ENCODE results near the gene SLBP. TPM values are rescaled to one million over a fixed set of nuclear protein-coding genes. Genes with fewer than 3 reads are reported as not detected.
A peak's percentile ranks its signal among the peaks of the same experiment; 100 is the strongest.

The SLBP gene
- total RNA-seq, 1 donor from 2014 or later = 40.2 TPM

DNA sequence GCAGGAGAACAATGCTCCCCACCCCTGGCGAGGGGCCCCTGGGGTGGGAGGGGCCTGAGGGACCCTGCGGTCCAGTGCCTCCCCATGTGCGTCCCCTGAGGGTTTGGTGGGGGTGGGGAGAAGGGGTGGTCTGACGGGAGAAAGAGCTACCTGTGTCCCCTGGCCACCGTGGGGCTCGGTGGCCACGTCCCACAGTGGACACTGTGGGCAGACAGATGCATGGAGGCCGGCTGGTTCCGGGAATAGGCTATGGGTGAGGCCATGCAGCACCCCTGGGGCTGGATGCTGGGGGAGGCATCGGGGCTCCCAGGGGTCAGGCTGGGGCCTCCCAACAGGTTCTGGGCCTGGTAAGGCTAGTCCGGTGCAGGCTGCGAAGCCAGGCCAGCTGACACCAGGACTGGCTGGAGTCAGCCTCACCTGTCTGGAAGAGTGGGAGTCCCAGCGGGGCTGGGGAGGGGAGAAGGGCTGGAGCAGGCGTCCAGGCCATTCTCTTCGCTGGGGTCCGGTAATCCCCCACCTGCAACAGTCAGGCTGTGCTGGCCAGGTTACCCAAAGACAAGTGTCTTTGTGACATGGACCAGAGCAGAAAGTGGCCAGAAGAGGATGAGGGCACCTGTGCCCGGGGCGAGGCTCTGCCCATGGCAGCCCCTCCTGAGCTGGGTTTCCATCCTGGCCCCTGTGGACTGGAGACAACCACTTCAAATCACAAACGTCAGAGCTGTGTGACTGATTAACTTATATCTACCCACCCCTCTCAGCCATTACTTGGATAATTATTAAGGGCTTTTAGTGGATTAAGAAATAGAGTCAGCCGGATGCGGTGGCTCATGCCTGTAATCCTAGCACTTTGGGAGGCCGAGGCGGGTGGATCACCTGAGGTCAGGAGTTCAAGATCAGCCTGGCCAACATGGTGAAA, 26.6 kb downstream of the SLBP start:
- peaks cover 2% of the 10 kb centered on the region for H3K36me3 Mint-ChIP-seq
- H3K27me3 Mint-ChIP-seq = peaks cover 13% of the 10 kb centered on the region
- TF ChIP-seq, protein P1, sequence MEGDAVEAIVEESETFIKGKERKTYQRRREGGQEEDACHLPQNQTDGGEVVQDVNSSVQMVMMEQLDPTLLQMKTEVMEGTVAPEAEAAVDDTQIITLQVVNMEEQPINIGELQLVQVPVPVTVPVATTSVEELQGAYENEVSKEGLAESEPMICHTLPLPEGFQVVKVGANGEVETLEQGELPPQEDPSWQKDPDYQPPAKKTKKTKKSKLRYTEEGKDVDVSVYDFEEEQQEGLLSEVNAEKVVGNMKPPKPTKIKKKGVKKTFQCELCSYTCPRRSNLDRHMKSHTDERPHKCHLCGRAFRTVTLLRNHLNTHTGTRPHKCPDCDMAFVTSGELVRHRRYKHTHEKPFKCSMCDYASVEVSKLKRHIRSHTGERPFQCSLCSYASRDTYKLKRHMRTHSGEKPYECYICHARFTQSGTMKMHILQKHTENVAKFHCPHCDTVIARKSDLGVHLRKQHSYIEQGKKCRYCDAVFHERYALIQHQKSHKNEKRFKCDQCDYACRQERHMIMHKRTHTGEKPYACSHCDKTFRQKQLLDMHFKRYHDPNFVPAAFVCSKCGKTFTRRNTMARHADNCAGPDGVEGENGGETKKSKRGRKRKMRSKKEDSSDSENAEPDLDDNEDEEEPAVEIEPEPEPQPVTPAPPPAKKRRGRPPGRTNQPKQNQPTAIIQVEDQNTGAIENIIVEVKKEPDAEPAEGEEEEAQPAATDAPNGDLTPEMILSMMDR (conservative IDR thresholded peaks at IDR 0.05) = no peak
- no peaks in the 10 kb centered on the region for H3K9me3 Mint-ChIP-seq
- no peak overlapping the region for H3K27ac Mint-ChIP-seq
- H3K4me3 Mint-ChIP-seq = no peak overlapping the region
- no peak for DNase-seq (ENCODE audit: extremely low spot score, unreplicated experiment)
- peaks cover 11% of the 10 kb centered on the region for H3K4me1 Mint-ChIP-seq (ENCODE audit: unreplicated experiment)

DNA sequence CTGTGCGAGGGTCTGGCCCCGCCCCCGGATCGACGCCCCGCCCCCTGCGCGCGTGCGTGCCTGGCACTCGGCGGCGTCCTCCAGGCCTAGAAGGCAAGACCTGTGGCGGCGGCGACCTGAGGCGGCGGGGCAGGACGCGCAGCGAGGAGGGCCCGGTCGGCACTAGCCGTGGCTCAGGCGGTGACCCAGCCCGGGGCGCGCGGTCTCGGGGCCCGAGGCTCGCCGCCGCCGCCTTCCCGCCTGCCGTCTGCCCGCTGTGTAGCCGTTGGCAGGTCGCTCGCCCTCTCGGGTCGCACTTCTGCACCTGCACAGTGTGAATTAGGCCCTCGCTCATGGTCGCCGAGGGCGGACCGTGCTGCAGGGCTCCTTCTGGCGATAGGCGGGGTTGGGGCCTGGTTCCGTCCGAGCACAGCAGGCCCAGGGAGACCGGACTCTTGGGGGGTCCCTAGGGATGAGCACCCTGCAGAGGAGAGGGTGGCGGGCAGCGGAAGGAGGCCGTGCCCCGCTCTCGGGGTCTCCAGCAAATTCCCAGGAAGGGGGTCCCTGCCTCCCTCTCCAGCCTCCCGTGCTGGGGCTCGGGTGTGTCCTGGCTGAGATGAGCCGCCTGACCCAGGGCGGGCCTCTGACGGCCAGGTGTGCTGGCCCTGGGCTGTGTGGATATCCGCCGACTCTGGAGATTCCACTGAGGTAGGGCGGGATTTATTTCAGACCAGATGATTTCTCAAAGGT, 27.4 kb downstream of the SLBP start:
- Mint-ChIP-seq H3K36me3 (no peaks in the 10 kb centered on the region), H3K4me1 (ENCODE audit: unreplicated experiment) (peaks cover 14% of the 10 kb centered on the region), H3K4me3 (peak overlapping the region; percentile 76), H3K9me3 (no peaks in the 10 kb centered on the region), H3K27me3 (peaks cover 15% of the 10 kb centered on the region), H3K27ac (no peak overlapping the region)
- TF ChIP-seq, protein P1 (conservative IDR thresholded peaks at IDR 0.05) = no peak
- no peak for DNase-seq (ENCODE audit: extremely low spot score, unreplicated experiment)

DNA sequence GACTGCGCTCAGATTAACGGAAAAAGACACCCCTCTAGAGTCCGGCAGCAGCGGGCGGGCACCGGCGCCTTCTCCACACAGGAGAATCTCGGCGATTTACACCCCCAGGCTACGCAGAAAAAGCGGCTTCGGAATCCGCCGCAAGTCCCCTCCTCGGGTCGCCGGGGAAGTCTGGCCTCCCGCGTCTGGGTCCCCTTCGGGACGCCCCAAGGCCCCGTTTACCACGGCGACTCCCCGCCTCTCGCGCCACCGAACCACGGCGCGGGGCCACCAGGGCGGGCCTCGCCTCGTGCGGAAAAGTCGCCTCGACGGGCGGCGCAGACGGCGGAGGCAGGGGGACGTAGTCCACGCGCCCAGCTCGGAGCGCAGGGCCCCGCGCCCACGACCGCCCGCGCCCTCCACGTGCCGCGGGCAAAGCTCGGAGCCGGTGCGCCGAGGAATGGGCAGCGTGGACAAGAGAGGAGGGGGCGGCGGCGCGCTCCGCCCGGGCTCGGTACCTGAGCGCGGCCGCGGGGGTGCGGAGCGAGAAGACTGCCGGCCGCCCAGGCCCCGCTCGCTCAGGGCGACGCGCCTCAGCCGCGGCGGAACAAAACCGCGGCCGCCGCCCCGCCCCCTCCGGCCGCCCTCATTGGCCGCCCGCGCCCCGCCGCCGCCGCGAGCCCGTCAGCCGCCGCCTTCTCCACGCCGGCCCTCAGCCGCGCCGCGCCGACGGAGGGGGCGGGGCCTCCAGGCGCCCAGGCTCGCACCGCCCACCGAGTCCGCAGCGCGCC, 28.2 kb downstream of the SLBP start, which contains the start of gene FAM53A:
Gene FAM53A (minus strand): TSS at position 578 of the 770 bp plus-strand sequence. CDS start 15,572 bp downstream, outside the sequence.
- H3K4me1 Mint-ChIP-seq (ENCODE audit: unreplicated experiment) = peaks cover 14% of the 10 kb centered on the region
- no peaks in the 10 kb centered on the region for H3K36me3 Mint-ChIP-seq
- peak within 1 kb of the TSS; percentile 85 for H3K27ac Mint-ChIP-seq
- DNase-seq (ENCODE audit: extremely low spot score, unreplicated experiment) = peak; percentile 97
- TF ChIP-seq, protein P1 (conservative IDR thresholded peaks at IDR 0.05) = peak; percentile 13
- no peaks in the 10 kb centered on the region for H3K9me3 Mint-ChIP-seq
- peaks cover 15% of the 10 kb centered on the region for H3K27me3 Mint-ChIP-seq
- H3K4me3 Mint-ChIP-seq = peak within 1 kb of the TSS; percentile 90

DNA sequence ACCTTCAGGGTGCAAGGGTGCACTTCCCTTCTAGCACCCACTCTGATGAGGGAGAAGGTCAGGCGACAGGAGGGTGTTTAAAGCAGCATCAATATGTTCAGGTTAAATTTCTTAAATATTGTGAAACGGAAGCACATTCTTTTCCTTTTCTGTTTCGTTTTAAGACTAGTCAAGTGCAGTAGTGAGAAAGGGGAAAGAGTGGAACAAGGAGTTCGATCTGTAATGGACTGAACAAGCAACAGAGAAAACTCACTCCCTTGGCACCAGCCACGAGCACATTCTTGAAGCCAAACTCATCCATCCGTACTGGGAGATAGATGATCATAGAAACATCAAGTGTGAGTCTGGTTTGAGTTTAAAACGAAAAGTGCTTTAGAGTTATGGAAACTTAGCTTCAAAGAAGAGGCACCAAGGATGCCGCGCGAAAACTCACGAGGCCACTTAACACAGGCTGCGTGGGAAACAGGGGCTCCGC, 28.8 kb downstream of the SLBP start:
- Mint-ChIP-seq H3K36me3 (no peaks in the 10 kb centered on the region), H3K4me3 (peak overlapping the region; percentile 90), H3K9me3 (no peaks in the 10 kb centered on the region), H3K4me1 (ENCODE audit: unreplicated experiment) (peaks cover 16% of the 10 kb centered on the region), H3K27me3 (peaks cover 15% of the 10 kb centered on the region), H3K27ac (peak overlapping the region; percentile 85)
- DNase-seq (ENCODE audit: extremely low spot score, unreplicated experiment) = no peak
- TF ChIP-seq, protein P1 (conservative IDR thresholded peaks at IDR 0.05) = no peak

DNA sequence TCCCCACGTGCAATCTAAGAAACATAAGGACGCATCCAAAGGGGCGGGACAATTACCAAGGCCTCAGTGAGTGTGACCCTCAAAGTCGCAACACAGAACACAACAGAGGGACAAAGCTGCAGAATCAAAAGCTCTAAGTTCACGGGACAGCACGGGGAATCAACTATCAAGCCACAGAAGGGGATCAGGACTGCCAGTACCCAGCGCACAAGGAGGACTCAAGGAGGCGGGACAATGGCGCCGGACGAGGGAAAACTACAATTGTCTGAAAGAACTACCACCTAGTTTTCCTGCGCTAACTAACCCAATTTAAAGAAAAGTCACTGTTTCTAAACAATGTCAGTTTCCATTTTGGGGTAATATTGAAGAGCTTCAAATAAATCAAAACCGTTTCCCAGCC, 29.3 kb downstream of the SLBP start:
- DNase-seq (ENCODE audit: extremely low spot score, unreplicated experiment) = no peak
- Mint-ChIP-seq H3K9me3 (no peaks in the 10 kb centered on the region), H3K27ac (peak overlapping the region; percentile 85), H3K4me3 (peak overlapping the region; percentile 90), H3K27me3 (peaks cover 15% of the 10 kb centered on the region), H3K36me3 (no peaks in the 10 kb centered on the region), H3K4me1 (ENCODE audit: unreplicated experiment) (peaks cover 20% of the 10 kb centered on the region)
- TF ChIP-seq, protein P1 (conservative IDR thresholded peaks at IDR 0.05) = no peak
